RWPE1 (cell line): Measurements from ENCODE around the gene TBC1D8B.

Source experiments
- CTCF ChIA-PET: fragments of 350-600 bp; sonication (Branson Sonifier 250); formaldehyde crosslinking; extraction: SDS; loops from one replicate; lab custom pipeline; 2021; lab: Yijun Ruan, JAX
- POLR2A ChIA-PET: fragments of 400-600 bp; formaldehyde crosslinking; extraction: SDS; loops from one replicate; lab custom pipeline; 2020; ENCODE audit warnings: antibody characterized with exemption; ENCODE audit not compliant: low non-redundant PET; lab: Yijun Ruan, JAX
- DNase-seq: peaks from one replicate; pipeline ENCODE4 v3.0.0; 2012; ENCODE audit warnings: low spot score
- H3K27ac ChIP-seq: fragments of 450-650 bp; 2 replicates; pipeline ENCODE4 v1.5.1; 2017
- TF ChIP-seq, protein P1 (sequence below): fragments of 450-650 bp; conservative IDR thresholded peaks from 2 replicates; pipeline ENCODE4 v1.5.1; 2017; ENCODE audit warnings: low read depth, mild to moderate bottlenecking

TBC1D8B gene

DNA sequence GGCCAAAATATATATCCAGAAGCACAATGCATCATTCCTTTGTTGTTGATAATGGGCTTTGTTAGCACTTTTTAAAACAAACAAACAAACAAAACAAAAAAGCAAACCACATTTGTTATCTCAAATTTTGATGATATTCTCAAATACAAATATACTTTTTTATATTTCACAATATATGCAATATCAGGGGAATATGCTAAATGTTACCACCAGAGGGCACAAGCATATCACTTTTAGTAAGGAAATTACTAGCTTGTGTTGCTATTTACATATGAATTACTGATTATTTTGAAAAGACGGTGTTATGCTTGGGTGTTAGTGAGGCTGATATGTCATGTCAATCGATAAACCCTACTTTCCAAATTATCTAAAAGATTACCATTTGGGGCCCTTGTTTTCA lies 71.6 kb downstream of the TBC1D8B start:
- DNase-seq: peak; percentile 10
- CTCF ChIA-PET: no interaction called here
- TF ChIP-seq, protein P1, sequence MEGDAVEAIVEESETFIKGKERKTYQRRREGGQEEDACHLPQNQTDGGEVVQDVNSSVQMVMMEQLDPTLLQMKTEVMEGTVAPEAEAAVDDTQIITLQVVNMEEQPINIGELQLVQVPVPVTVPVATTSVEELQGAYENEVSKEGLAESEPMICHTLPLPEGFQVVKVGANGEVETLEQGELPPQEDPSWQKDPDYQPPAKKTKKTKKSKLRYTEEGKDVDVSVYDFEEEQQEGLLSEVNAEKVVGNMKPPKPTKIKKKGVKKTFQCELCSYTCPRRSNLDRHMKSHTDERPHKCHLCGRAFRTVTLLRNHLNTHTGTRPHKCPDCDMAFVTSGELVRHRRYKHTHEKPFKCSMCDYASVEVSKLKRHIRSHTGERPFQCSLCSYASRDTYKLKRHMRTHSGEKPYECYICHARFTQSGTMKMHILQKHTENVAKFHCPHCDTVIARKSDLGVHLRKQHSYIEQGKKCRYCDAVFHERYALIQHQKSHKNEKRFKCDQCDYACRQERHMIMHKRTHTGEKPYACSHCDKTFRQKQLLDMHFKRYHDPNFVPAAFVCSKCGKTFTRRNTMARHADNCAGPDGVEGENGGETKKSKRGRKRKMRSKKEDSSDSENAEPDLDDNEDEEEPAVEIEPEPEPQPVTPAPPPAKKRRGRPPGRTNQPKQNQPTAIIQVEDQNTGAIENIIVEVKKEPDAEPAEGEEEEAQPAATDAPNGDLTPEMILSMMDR: peak; percentile 50
- POLR2A ChIA-PET: no interaction called here
- no peak overlapping the region for H3K27ac ChIP-seq

DNA sequence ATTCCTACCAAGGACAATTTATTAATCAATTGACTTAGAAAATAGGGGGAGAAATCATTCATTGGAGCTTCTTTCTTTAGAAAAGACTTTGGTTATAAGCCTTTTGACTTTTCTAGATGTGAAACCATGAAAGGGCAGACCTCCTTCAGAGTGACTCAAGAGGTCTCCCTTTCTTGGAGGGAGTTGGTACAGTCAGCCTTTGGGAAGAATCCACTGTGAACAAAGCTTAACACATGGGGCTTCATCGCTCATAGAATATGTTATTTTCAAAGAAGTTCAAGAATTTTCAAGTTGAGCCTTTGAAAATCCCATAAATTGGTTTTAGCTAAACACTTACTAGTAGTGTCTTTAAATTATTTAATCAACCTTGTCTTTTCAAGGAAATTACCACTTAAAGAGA lies 72.7 kb downstream of the TBC1D8B start:
- CTCF ChIA-PET: no interaction called here
- no peak overlapping the region for H3K27ac ChIP-seq
- TF ChIP-seq, protein P1: no peak
- DNase-seq: no peak
- POLR2A ChIA-PET: no interaction called here

DNA sequence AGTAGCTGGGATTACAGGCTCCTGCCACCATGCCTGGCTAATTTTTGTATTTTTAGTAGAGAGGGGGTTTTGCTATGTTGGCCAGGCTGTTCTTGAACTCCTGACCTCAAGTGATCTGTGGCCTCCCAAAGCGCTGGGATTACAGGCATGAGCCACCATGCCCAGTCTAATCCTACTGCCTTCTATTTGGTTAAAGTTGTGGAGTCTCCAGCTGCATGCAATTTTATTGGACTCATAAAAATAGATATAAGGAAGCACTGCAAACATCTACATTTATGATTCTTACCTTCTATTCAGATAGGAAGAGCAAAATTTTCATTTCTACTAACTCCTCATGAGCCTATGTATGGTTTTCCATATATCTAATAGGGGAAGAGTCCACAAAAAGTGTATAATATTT lies 87.0 kb downstream of the TBC1D8B start:
- H3K27ac ChIP-seq: no peak overlapping the region
- ChIA-PET CTCF (no interaction called here), POLR2A (no interaction called here)
- DNase-seq: no peak
- TF ChIP-seq, protein P1: no peak

DNA sequence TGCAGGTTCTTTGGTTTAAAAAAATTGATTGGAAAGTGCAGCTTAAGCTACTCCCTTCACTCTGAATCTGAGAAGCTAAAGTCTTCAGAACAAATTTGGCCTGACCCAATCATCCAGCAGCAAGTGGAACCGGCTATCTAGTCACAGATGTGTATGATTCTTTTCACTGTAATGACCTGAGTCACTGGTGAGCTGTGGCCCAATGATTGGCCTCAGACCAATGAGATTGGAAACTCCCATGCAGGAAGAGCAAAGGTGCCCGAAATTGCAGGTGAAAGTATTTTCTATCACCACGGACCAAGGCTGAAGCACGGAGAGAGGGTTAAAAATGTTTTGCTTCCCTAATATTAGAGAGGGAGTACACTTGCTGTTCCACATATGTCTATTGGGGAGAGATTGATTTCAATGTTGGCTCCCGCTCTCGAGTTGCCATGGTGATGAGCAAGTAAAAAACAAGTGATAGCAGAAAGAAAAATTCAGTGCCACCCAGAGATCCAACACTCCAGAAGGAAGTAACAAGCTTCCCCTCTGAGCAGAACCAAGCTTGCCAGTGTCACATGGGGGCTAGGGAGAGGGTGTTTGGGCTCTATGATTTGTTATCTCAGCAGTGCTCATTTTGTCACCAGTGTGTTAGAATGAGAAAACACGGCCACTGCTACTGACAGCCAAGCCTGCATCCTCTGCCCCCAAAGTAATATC lies 89.4 kb downstream of the TBC1D8B start:
- no peak overlapping the region for H3K27ac ChIP-seq
- ChIA-PET POLR2A (no interaction called here), CTCF (interaction anchor here (1.1 kb wide), 1 partner anchor 68 kb away, joined by 3 read pairs; no protein-coding TSS in a partner anchor)
- no peak for DNase-seq
- TF ChIP-seq, protein P1: no peak

DNA sequence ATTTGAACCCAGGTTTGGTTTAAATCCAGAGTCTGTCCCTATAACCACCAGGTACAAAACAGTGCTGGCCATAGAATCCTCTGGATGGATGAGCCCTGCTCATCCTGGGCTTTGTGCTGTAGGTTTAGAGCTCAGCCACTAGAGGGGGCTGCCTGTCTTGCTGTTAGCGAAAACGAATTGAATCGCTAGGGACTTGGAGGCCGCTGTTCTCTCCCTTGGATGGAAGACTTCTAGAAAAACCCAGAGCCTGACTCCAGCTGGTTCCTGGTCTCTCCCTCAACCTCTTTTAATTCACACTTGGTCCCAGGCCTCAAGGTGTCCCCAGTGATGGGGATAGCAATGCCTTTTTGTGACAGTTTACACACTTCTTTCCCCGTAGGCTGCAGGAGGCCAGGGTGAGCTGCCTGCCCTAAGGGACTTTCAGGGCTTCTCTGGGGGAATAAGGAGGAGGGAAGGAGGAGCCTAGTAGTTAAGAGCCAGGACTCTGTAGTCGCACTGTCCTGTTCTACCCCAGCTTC lies 92.0 kb downstream of the TBC1D8B start:
- peak; percentile 51 for DNase-seq
- POLR2A ChIA-PET: no interaction called here
- peak overlapping the region; percentile 74 for H3K27ac ChIP-seq
- CTCF ChIA-PET: interaction anchor here (0.6 to 2.2 kb wide), 9 partner anchors 11 to 823 kb away, joined by 3 to 6 read pairs (median 3); partner anchors contain the start of gene PRPS1
- TF ChIP-seq, protein P1: peak; percentile 75

DNA sequence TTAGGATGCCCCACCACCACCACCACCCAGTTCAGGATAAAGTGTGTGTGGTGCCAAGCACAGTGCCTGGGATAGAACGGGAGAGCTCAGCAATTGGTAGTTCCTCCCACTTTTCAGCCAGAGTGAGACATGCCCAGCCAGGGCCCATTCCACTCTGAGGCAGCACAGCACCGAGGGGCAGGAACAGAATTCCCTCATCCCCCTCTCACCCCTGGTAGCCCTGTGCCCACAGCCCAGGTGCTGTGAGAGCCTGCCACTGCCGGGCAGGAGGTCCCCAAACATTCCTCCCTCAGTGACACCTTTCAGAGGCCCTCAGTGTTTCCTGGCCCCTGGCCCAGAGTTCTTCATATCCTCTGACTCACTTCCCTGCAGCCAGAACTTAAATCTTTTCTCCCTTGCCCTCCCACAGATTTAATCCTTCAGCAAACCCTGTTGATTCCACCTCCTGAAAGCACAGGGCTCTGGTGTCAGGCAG lies 92.5 kb downstream of the TBC1D8B start:
- H3K27ac ChIP-seq: peak overlapping the region; percentile 74
- TF ChIP-seq, protein P1: no peak
- DNase-seq: peak; percentile 42
- ChIA-PET CTCF (interaction anchor here (0.7 to 2.2 kb wide), 5 partner anchors 10 to 734 kb away, joined by 3 to 6 read pairs (median 3); partner anchors contain the start of gene PRPS1), POLR2A (no interaction called here)
